ENCODE measurements around the gene WDR36. TPM values are rescaled to one million over a fixed set of nuclear protein-coding genes. Genes with fewer than 3 reads are reported as not detected.

The WDR36 gene
- 10 to 100 TPM; 13.4 to 16.5 (median 14.7) TPM for total RNA-seq

DNA sequence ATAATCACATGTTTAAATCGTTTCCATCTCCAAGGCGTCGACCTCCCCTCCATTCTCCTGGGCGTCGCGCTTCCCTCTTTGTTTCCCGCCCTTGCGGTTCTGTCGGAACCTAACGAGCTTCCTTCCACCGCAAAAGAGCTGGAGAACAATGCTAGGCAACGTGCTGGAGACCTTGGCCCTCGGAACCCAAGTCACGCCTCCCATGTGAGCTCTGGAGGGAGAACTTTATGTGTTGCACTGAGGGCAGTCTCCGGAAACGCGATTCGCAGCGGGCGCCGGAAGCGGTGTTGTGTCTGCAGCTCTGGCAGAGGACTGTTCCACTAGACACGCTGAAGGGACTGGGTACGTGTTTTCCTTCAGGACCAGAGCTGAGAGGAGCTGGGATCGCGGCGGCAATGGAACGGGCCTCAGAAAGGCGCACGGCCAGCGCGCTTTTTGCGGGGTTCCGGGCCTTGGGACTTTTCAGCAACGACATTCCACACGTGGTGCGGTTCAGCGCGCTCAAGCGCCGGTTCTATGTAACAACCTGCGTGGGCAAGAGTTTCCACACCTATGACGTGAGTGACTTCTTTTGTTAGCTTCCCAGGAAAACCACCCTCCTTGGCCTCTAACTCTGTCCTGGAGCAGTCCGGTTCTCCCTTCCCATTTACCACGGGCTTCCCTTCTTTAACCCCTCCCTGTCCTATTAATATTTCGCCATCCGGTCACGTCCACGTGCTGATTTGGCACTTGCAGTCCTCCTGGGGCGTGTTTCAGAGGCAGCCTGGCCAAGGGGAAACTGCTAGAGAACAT, at the start of gene WDR36:
Gene WDR36, plus strand, starts transcription at position 287 of the 792 bp plus-strand sequence. Its CDS starts 109 bp downstream, at position 396.
- peak; percentile 84 to 94 (median 90) for DNase-seq
- peaks cover 0 to 16% (median 2%) of the 10 kb centered on the region in 4 donors for H3K4me1 ChIP-seq
- H3K27ac ChIP-seq, result peak within 1 kb of the TSS; percentile 66 to 85 (median 81)
- peaks cover 0 to 7% (median 0%) of the 10 kb centered on the region in 3 donors for H3K36me3 ChIP-seq
- no peaks in the 10 kb centered on the region for H3K27me3 ChIP-seq
- H3K4me3 ChIP-seq, result peak within 1 kb of the TSS; percentile 76 to 98 (median 83)
- no peaks in the 10 kb centered on the region for H3K9me3 ChIP-seq
- TF ChIP-seq POLR2A (IDR thresholded peaks at IDR 0.05), result no peak
- TF ChIP-seq, protein P1, sequence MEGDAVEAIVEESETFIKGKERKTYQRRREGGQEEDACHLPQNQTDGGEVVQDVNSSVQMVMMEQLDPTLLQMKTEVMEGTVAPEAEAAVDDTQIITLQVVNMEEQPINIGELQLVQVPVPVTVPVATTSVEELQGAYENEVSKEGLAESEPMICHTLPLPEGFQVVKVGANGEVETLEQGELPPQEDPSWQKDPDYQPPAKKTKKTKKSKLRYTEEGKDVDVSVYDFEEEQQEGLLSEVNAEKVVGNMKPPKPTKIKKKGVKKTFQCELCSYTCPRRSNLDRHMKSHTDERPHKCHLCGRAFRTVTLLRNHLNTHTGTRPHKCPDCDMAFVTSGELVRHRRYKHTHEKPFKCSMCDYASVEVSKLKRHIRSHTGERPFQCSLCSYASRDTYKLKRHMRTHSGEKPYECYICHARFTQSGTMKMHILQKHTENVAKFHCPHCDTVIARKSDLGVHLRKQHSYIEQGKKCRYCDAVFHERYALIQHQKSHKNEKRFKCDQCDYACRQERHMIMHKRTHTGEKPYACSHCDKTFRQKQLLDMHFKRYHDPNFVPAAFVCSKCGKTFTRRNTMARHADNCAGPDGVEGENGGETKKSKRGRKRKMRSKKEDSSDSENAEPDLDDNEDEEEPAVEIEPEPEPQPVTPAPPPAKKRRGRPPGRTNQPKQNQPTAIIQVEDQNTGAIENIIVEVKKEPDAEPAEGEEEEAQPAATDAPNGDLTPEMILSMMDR (IDR thresholded peaks at IDR 0.05), result no peak

DNA sequence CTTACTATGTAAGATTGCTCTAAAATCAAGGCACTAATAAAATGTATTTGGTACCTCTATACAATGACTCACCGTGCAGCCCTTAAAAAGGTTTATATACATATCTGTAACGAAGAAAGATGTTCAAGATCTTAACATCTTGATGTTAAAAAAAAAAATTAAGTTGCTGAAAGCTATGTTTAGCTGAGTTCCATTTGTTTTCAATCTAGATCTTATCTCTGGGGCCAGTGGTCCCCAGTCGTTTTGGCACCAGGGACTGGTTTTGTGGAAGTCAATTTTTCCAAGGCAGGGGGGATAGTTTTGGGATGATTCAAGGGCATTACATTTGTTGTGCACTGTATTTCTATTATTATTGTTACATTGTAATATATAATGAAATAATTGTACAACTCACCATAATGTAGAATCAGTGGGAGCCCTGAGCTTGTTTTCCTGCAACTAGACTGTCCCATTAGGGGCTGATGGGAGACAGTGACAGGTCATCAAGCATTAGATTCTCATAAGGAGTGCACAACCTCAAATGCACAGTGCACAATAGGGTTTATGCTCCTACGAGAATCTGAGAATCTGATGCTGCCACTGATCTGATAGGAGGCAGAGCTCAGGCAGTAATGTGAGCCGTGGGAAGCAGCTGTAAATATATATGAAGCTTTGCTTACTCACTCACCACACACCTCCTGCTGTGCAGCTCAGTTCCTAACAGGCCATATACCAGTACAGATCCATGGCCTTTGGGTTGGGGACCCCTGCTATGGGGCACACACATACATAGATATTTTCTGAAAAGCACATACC, 48.2 kb upstream of the WDR36 start:
- Histone ChIP-seq H3K36me3 (no peaks in the 10 kb centered on the region), H3K4me3 (no peak overlapping the region), H3K4me1 (no peaks in the 10 kb centered on the region), H3K27ac (no peak overlapping the region), H3K9me3 (no peaks in the 10 kb centered on the region), H3K27me3 (no peaks in the 10 kb centered on the region)
- no peak for DNase-seq
- TF ChIP-seq POLR2A (IDR thresholded peaks at IDR 0.05), result no peak
- TF ChIP-seq, protein P1 (IDR thresholded peaks at IDR 0.05), result no peak

DNA sequence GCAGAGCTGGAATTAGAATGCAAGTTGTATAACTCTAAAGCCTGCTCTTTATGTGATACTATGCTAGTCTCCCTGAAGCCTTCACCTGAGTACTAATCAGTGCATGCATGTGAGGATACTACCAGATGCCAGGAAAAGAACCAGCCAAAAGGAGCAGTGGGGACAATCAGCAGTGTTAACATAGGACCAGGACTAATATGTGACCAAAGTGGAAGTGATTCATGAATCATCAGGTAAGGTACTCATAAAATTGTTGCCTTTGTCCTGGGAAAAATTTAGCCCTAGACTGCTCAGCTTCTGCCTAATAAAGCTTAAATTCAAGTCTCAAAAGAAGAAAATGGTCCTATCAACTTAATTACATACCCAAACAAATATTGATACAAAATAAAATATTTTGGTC, 34.1 kb upstream of the WDR36 start:
- H3K4me1 ChIP-seq, result no peaks in the 10 kb centered on the region
- H3K36me3 ChIP-seq, result no peaks in the 10 kb centered on the region
- H3K4me3 ChIP-seq, result no peak overlapping the region
- no peak overlapping the region for H3K27ac ChIP-seq
- no peaks in the 10 kb centered on the region for H3K9me3 ChIP-seq
- H3K27me3 ChIP-seq, result no peaks in the 10 kb centered on the region
- TF ChIP-seq, protein P1 (IDR thresholded peaks at IDR 0.05), result no peak
- TF ChIP-seq POLR2A (IDR thresholded peaks at IDR 0.05), result no peak
- DNase-seq, result no peak

DNA sequence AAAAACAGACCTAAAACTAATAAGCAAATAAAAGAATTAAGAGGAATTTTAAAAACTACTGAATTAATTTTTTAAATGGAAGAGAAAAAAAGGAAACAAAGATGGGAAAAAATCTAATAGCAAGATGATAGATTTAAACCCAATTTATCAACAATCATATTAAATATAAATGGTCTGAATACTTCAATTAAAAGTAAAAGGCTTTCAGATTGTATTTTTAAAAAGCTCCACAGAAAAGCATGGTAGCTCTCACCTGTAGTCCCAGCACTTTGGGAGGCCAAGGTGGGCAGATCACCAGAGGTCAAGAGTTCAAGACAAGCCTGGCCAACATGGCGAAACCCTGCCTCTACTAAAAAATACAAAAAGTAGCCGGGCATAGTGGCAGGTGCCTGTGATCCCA, 32.0 kb upstream of the WDR36 start:
- Histone ChIP-seq H3K27me3 (no peaks in the 10 kb centered on the region), H3K9me3 (no peaks in the 10 kb centered on the region), H3K4me1 (no peaks in the 10 kb centered on the region), H3K4me3 (no peak overlapping the region), H3K27ac (no peak overlapping the region), H3K36me3 (no peaks in the 10 kb centered on the region)
- no peak for DNase-seq
- TF ChIP-seq, protein P1 (IDR thresholded peaks at IDR 0.05), result no peak
- no peak for TF ChIP-seq POLR2A (IDR thresholded peaks at IDR 0.05)

DNA sequence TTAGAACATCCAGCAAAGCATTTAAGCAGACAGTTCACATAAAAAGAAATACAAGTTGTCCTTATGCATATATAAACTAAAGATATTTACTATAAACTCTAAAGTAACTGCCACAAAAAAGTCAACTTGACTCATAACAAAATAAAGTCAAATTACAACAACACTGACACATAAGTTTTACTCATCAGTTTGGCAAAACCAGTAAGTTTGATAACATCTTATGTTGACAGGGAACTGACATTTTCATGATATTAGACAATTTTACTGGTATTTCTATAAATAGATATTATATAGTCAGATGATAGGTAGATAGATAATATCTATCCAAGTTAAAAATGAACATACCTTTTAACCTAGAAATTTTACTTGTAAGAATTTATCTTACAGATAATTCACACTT, 30.5 kb upstream of the WDR36 start:
- no peaks in the 10 kb centered on the region for H3K9me3 ChIP-seq
- no peak overlapping the region for H3K27ac ChIP-seq
- H3K27me3 ChIP-seq, result no peaks in the 10 kb centered on the region
- no peak overlapping the region for H3K4me3 ChIP-seq
- TF ChIP-seq, protein P1 (IDR thresholded peaks at IDR 0.05), result no peak
- no peak for TF ChIP-seq POLR2A (IDR thresholded peaks at IDR 0.05)
- DNase-seq, result no peak
- no peaks in the 10 kb centered on the region for H3K36me3 ChIP-seq
- H3K4me1 ChIP-seq, result no peaks in the 10 kb centered on the region
